Measurements from ENCODE around the gene BLNK.

BLNK gene

DNA sequence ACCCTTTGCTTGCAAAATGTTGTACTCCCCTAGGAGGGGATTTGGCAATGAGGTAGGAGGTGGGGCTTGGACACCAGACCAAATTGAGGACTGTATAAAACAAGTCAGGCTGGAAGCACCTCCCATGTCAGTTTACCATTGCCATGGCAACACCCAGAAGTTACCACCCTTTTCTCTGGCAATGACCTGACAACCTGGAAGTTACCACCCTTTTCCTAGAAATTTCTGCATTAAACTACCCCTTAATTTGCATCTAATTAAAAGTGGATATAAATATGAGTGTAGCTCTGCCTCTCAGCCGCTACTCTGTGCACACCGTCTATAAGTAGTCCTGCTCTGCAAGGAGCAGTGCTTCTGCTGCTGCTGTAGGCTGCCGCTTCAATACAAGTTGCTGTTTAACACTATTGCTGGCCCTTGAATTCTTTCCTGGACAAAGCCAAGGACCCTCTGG, 7.8 kb upstream of the BLNK start:
- no peak for FAIRE-seq
- DNase-seq (ENCODE audit: insufficient read length, low spot score), result no peak
- no peak for TF ChIP-seq POLR2A (IDR thresholded peaks at IDR 0.05; ENCODE audit: low read depth, low read length)

DNA sequence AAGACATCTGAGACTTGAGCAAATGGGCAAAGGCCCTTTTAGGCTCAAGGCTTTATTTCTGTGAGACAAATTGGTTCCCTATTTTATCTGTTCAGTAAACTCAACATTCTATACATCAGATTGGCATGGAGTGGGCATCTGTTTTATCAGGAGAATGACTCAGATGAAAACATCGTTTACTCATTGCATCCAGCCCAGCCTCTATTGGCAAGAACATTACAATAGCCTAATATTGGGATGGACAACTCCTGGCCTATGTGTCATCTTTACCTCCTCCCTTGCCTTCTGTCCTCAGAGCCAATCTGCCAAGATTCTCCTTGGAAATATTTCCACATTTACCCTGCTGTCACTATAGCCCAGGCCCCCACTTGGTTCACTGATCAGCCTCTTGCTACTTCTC, 5.5 kb upstream of the BLNK start:
- FAIRE-seq (no peak), DNase-seq (ENCODE audit: insufficient read length, low spot score) (no peak)
- no peak for TF ChIP-seq POLR2A (IDR thresholded peaks at IDR 0.05; ENCODE audit: low read depth, low read length)

DNA sequence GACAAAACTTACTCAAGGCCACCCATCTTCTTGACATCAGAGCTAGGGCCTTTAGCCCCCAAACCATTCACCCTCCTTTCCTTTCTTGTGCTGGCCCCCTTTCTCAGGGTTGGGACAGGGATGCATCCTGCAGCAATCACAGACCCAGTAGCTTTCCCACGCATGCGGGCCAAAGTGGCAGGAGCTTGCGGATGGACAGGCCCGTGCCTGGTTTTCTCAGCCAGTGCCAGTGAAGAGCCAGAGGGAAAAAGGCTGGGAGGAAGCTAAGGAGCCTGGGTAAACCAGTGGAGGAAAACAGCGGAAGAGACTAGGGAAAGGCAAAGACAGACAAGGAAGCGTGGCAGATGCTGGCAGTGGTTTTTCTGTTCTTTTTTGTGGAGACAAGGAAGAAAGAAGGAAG, 5.1 kb upstream of the BLNK start:
- FAIRE-seq, result no peak
- no peak for DNase-seq (ENCODE audit: insufficient read length, low spot score)
- TF ChIP-seq POLR2A (IDR thresholded peaks at IDR 0.05; ENCODE audit: low read depth, low read length), result no peak

DNA sequence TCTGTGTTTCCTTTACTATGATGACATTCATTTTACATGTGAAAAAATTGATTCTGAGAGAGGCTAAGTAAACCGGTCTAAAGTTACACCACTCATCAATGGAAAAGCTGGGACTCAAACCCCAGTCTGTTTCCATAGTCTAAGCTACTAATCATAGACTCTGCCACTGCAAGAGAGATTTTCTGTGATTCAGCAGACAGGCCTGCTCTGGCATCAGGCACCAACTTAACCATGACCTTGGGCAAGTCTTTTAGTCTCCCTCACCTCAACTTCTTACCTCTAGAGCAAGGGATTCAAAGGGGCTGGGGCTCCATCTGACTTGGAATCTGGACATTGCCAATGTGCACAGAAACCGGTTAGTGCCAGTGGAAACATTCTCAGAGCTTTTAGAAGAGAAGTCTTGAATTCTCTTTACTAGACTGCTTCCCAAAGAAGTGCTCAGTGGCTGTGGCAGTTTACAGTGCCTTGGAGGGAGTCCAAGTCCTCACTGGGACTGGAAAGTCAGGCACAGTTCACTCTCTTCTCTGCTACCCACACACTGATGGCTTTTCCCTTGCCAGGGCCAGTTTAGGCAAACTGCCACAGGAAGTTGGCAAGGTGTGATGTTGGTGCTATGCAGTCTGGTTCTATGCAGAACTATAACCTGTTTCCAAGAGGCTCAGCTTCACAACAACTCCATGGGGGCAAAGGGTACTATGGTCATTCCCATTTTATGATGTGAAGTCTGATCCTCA, 4.5 kb upstream of the BLNK start:
- FAIRE-seq, result no peak
- DNase-seq (ENCODE audit: insufficient read length, low spot score), result no peak
- no peak for TF ChIP-seq POLR2A (IDR thresholded peaks at IDR 0.05; ENCODE audit: low read depth, low read length)

DNA sequence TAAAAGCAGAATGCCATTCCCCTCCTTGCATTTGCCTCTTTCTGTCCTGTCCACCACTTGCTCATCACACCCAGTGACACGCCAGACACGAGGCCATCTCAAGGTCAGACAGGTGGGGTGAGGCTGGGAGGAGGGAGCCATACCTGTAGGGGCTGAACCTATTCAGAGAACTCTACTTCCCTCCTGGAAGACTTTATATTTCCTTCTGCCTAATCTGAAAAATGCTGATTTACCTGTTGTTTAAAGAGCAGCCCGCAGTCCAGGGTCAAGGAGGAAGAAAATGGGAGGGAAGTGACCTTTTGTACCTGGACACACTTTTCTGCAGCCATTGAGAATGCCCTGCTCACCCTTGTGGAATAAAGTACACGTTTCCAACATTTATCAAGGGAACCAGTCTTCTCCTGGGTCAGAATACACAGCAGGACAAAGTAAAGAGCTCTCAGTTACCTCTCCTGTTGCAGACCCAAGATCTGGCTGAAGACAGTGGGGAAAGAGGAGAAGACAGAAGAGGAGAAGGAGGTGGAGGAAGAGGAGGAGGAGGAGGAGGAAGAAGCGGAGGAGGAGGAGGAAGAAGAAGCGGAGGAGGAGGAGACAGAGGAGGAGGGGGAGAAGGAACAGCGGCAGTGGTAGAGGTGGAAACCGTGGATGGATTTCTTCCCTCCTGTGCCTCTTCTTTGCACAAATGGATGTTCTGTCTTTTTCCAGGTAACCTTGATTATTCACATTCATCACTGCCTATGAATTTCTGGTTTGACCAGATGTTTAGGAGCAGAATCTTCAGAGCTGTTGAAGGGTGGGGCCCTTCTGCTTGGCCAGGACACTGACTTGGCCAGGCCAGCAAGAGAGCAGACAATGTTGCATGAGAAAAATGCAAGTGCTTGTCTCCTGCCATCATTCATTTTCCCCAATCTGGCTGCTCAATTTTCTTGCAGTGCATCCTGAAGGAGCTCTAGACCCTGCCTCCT, 1.2 kb upstream of the BLNK start:
- FAIRE-seq (no peak), DNase-seq (ENCODE audit: insufficient read length, low spot score) (no peak)
- no peak for TF ChIP-seq POLR2A (IDR thresholded peaks at IDR 0.05; ENCODE audit: low read depth, low read length)

DNA sequence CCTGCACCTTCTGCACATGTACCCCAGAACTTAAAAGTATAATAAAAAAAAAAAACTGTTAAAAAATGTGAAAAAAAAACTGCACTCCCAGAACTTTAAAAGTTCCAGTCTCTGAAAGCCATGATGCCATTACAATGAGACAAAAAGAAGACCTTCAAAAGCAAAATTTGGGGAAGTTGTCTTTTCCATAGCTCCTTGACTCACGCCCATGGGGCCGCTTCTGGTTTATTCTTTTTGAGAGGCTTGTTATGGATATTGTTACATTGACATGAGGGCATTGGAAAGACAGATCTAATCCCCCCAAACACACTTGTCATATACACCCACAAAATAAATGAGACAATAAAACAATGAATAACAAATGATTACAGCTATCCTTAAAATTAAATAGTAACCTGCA, 798 bp downstream of the BLNK start:
- DNase-seq (ENCODE audit: insufficient read length, low spot score) (no peak), FAIRE-seq (no peak)
- no peak for TF ChIP-seq POLR2A (IDR thresholded peaks at IDR 0.05; ENCODE audit: low read depth, low read length)

DNA sequence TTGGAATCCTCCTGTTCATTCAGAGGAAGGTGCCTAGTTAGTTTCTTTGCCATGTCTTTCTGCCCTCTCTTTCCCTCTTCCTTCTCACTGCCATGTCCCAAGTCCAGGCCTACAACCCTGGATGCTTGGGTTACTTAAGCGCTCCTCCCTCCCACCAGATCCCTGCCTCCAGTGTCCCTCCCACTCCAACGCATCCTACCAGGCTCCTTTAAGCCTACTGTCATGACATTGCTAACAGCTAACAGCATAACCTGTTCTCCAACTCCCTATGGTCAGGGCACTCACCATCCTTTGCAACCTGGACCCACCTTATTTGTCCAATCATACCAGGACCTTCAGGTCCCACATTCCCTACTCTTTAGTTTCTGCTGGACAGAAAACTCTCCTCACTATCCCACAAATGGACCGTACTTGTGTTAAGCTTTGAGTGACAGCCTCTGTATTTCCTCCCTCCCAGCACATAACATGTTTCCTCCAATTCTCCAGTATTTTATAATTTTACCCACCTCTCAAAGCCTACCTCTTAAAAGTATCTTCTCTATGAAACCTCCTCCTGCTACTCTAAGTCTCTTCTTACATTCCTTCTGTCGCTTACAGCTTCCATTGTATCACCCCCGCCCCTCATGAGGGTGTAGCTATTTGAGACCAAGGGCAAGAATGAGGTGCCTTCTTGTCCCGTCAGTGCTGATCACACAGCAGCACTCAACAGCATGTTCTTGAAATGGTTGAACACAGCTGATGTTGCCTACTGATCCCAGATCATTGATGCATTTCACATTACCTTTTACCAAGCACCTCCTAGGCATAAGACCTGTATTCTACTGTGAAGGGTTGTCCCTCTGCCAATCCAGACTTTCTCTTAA, 1.7 kb downstream of the BLNK start:
- FAIRE-seq (no peak), DNase-seq (ENCODE audit: insufficient read length, low spot score) (no peak)

DNA sequence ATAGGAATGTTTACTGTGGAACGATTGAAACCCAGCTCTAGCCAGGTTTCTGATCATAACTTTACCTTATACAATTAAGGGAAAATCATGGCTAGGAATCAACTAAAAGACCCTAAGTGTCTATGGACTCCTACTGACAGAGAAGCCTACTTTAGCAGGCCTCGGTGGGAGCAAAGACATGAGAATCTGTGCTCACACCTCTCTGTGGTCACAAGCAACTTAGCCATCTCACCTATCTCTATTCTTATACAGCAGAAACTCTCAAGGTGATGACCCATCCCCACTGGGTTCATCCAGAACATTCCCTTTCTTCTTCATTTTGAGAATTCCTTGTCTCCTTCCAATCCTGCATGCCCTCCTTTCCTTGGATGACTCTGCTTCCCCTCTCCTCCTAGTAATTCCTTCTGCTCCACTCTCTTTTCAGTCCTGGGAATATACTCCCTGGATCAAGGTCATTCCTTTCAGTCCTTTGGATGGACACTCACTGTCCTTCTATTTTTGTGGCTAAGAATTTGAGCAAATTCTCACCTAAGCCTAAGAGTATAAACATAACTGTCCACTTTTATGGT, 2.9 kb downstream of the BLNK start:
- no peak for FAIRE-seq
- no peak for DNase-seq (ENCODE audit: insufficient read length, low spot score)
- no peak for TF ChIP-seq POLR2A (IDR thresholded peaks at IDR 0.05; ENCODE audit: low read depth, low read length)

More for the DNA sequence above, 1.7 kb downstream of the BLNK start:
- no peak for TF ChIP-seq POLR2A (IDR thresholded peaks at IDR 0.05; ENCODE audit: low read depth, low read length)

DNA sequence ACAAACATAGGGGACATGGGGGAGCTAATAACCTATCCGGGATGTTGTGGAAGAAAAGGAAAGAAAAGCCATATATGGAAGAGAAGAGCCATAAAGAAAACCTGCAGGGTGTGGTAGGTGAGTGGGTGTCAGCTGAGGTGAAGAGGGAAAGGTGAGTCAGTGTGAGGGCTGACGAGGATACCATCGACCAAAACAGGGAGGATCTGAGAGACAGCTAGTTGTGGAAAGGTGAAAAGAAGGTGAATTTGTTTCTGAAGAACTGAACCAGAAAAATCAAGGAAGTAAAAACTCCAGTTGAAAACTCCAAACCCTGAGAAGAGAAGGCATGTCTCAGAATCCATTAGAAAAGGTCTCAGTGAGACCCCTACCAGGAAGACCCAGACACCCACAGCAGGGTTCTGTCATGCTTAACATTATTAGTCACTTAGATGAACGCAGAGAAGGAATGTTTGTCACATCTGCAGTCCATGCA, 4.1 kb downstream of the BLNK start:
- DNase-seq (ENCODE audit: insufficient read length, low spot score), result no peak

DNA sequence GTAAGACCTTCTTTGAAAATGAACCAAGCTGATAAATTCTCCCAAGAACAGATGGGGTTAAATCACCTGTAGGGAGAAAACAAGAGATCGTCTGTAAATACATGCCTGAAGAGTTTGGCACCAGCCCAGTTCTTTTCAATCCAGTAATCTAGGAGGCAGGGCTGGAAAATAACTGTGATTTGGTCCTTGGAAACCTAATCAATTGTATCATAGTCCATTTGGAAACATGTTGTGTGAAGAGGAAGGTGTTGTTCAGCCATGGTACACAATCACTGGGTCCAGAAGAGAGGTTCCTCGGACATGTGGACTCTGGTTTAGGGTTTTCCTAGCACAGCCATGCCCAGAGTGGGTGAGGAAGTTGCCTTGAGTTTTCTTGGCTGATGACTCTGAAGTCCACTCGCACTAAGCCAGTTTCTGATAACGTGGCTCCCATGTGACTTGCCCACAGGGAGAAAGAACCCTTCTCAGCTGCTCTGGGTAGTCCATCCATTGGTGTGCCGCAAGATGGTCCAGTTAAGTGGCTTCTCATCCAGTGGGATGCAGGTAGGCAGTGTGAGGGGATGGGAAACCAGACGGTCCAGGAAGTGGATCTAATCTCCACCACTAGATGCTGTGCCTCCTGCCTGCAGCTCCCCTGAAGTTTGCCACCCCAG, 5.1 kb downstream of the BLNK start:
- TF ChIP-seq POLR2A (IDR thresholded peaks at IDR 0.05; ENCODE audit: low read depth, low read length), result no peak
- DNase-seq (ENCODE audit: insufficient read length, low spot score), result no peak
- no peak for FAIRE-seq

More for the DNA sequence above, 4.1 kb downstream of the BLNK start:
- FAIRE-seq, result no peak
- no peak for TF ChIP-seq POLR2A (IDR thresholded peaks at IDR 0.05; ENCODE audit: low read depth, low read length)

DNA sequence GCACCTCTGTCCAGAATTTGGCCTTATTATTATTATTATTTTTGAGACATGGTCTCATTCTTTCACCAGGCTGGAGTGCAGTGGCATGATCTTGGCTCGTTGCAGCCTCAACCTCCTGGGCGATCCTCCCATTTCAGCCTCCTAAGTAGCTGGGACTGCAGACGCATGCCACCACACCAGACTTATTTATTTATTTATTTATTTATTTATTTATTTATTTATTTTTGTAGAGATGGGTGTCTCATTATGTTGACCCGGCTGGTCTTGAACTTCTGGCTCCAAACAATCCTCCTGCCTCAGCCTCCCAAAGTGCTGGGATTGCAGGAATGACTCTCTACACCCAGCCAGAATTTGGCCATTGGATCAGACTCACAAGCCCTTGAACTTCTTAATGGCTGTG, 6.4 kb downstream of the BLNK start:
- FAIRE-seq (no peak), DNase-seq (ENCODE audit: insufficient read length, low spot score) (no peak)
- no peak for TF ChIP-seq POLR2A (IDR thresholded peaks at IDR 0.05; ENCODE audit: low read depth, low read length)

DNA sequence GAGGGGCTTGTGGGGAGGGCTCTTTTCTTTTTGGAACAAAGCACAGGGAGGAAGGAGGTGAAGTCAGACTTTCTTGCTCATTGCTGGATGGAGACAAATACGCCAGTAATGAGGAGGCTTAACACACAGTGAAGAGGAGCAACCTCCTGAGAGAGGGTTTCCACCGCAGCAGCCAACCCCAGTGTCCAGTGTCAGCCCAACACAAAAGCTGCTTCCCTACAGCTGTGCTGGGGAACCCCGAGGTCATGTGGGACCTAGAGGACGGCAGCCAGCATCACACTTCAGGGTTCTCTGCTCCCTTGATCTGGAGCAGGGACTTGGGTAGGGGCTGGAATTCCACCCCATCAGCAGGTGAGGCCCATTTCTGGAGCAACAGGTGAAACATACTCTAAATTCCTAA, 7.7 kb downstream of the BLNK start:
- DNase-seq (ENCODE audit: insufficient read length, low spot score) (no peak), FAIRE-seq (no peak)
- no peak for TF ChIP-seq POLR2A (IDR thresholded peaks at IDR 0.05; ENCODE audit: low read depth, low read length)

DNA sequence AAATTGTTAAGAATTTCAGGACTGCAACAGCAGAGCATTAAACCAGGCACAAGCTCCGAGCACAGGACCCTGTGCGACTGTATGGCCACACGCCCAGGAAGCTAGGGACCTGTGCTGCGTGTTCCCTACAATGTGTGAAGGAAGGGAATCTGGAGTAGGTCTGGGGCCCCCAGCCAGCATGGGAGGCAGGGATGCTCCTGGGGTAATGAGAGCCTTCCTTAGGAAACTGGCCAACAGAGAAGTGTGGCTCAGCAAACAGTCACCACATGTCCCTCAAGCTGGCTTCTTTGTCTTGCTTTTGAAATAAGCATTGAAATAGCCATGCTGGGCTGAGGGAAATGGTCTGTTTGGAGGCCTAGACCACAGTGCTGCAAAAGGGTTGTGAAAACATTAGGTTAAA, 8.2 kb downstream of the BLNK start:
- DNase-seq (ENCODE audit: insufficient read length, low spot score) (no peak), FAIRE-seq (no peak)
- TF ChIP-seq POLR2A (IDR thresholded peaks at IDR 0.05; ENCODE audit: low read depth, low read length), result no peak
